ENCODE results near the gene PABPN1L. TPM values are rescaled to one million over a fixed set of nuclear protein-coding genes. Genes with fewer than 3 reads are reported as not detected.
A peak's percentile ranks its signal among the peaks of the same experiment; 100 is the strongest.

Gene PABPN1L
- total and polyA plus RNA-seq, 9 of the 15 experiments (the other 6 are each of a cell fraction or from before 2014, with no cell fraction given), result 0.11 to 0.32 TPM; not detected in 7

DNA sequence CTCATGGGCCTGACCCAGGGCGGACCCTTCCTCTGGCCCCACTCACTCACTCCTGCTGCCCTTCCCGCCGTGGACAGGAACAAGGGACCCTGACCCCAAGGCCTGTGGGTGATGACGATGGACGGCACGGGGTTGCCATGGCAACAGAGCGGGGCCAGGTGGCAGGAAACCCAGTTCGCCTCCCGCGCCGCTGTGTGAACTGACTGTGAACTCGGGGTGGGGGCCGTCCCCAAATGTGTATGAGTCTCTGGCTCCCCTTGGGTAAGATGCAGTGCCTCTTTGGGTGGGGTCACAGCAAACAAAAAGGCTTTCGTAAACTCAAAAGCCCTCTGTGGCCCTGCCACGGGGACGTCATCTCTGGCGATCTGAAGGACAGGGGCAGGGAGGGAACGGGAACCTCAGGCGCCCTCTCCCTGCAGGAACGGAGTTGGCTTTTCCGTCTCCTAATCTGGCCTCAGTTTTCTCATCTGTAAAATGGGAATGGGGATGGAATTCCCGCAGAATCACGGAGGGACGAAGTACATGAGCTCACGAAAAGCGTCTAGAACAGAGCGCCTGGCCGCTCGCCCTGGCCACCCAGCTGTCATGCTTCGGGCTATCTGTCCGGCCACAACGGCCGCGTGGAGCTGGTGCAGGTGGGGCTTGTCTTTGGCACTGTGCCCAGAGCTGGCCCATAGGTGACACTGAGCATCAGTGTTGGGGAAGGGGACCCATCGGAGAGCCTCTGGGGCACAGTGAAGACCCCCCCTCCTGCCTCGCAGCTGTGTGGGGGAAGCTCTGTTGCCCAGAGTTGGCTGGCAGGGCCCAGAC, 44.9 kb upstream of the PABPN1L start:
- Histone ChIP-seq H3K27me3 (ENCODE audit: control insufficient read depth in 2 of 2, insufficient read depth in 2 of 2, low read length in 2 of 2) (no peaks in the 10 kb centered on the region), H3K9ac (ENCODE audit: insufficient read depth in 1 of 2, low read depth in 2 of 2, low read length in 2 of 2) (peak overlapping the region in 1 of 2 experiments; percentile 2; a peak in 1 of 4 replicates), H3K79me2 (ENCODE audit: control insufficient read depth, insufficient read depth, low read length) (peaks cover 94% of the 10 kb centered on the region), H2AFZ (ENCODE audit: low read depth, low read length) (no peak overlapping the region), H3K4me3 (no peak overlapping the region), H3K4me1 (replicated peaks in 1 of 2; ENCODE audit: control insufficient read depth in 2 of 2, insufficient read depth in 2 of 2, low read length in 2 of 2) (peaks cover 0 to 67% of the 10 kb centered on the region in 2 experiments; a peak in 4 of 5 replicates), H3K4me2 (ENCODE audit: insufficient read depth, low read length) (no peak overlapping the region), H4K20me1 (replicated peaks; ENCODE audit: control insufficient read depth, insufficient read depth, low read length) (peaks cover 76% of the 10 kb centered on the region), H3K9me3 (replicated peaks; ENCODE audit: control insufficient read depth, insufficient read depth, low read depth, low read length) (no peaks in the 10 kb centered on the region), H3K27ac (ENCODE audit: extremely low read depth, low read depth, low read length) (no peak overlapping the region), H3K36me3 (ENCODE audit: control insufficient read depth, insufficient read depth, low read length) (peaks cover 75% of the 10 kb centered on the region), H3K9me1 (ENCODE audit: control insufficient read depth, insufficient read depth, low read length) (peaks cover 14% of the 10 kb centered on the region)
- BruUV-seq (replicated peaks), result no TSS peak
- POLR2A ChIA-PET, result no interaction called here
- intact Hi-C loops (cut with micrococcal nuclease), result no loop called here
- in situ Hi-C loops (cut with MboI), result no loop called here
- no peak for FAIRE-seq
- no peak for DNase-seq (ENCODE audit: extremely low read depth in 1 of 4, low spot score in 3 of 4)
- 89% methylated on average over 28 of the region's 36 CpGs for WGBS (ENCODE audit: insufficient coverage, low coverage, missing lambda C conversion rate)
- CTCF ChIA-PET (ENCODE audit: low intra/inter-chr PET ratio), result no interaction called here
- ATAC-seq, result no peak
- TF ChIP-seq ZNF408 (CRISPR knock-in tag; IDR thresholded peaks at IDR 0.05; ENCODE audit: low read depth) (no peak), ZNF79 (CRISPR knock-in tag; IDR thresholded peaks at IDR 0.05; ENCODE audit: low read depth) (no peak), ZNF184 (CRISPR knock-in tag; IDR thresholded peaks at IDR 0.05) (no peak), POLR2A (conservative IDR thresholded peaks at IDR 0.05) (peak; percentile 19; the same call in 1 of the 2 replicates), GATAD2A (IDR thresholded peaks at IDR 0.05) (no peak), CBX1 (IDR thresholded peaks at IDR 0.05; ENCODE audit: low read depth) (0 out of 2 replicates have a peak, but pooled peaks have one; percentile 58), NR1H2 (CRISPR knock-in tag; IDR thresholded peaks at IDR 0.05) (no peak), C11orf30 (IDR thresholded peaks at IDR 0.05; ENCODE audit: low read depth) (no peak), KDM1A (IDR thresholded peaks at IDR 0.05) (peak; percentile 42 to 51; a peak in 2 of 4 replicates), BCOR (IDR thresholded peaks at IDR 0.05) (peak; percentile 90), ZNF197 (CRISPR knock-in tag; IDR thresholded peaks at IDR 0.05; ENCODE audit: low read depth) (no peak)
- TF ChIP-seq, protein P1, sequence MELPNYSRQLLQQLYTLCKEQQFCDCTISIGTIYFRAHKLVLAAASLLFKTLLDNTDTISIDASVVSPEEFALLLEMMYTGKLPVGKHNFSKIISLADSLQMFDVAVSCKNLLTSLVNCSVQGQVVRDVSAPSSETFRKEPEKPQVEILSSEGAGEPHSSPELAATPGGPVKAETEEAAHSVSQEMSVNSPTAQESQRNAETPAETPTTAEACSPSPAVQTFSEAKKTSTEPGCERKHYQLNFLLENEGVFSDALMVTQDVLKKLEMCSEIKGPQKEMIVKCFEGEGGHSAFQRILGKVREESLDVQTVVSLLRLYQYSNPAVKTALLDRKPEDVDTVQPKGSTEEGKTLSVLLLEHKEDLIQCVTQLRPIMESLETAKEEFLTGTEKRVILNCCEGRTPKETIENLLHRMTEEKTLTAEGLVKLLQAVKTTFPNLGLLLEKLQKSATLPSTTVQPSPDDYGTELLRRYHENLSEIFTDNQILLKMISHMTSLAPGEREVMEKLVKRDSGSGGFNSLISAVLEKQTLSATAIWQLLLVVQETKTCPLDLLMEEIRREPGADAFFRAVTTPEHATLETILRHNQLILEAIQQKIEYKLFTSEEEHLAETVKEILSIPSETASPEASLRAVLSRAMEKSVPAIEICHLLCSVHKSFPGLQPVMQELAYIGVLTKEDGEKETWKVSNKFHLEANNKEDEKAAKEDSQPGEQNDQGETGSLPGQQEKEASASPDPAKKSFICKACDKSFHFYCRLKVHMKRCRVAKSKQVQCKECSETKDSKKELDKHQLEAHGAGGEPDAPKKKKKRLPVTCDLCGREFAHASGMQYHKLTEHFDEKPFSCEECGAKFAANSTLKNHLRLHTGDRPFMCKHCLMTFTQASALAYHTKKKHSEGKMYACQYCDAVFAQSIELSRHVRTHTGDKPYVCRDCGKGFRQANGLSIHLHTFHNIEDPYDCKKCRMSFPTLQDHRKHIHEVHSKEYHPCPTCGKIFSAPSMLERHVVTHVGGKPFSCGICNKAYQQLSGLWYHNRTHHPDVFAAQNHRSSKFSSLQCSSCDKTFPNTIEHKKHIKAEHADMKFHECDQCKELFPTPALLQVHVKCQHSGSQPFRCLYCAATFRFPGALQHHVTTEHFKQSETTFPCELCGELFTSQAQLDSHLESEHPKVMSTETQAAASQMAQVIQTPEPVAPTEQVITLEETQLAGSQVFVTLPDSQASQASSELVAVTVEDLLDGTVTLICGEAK (IDR thresholded peaks at IDR 0.05), result no peak
- TF ChIP-seq, protein P1 (CRISPR knock-in tag; IDR thresholded peaks at IDR 0.05), result no peak
- TF ChIP-seq, protein P2, sequence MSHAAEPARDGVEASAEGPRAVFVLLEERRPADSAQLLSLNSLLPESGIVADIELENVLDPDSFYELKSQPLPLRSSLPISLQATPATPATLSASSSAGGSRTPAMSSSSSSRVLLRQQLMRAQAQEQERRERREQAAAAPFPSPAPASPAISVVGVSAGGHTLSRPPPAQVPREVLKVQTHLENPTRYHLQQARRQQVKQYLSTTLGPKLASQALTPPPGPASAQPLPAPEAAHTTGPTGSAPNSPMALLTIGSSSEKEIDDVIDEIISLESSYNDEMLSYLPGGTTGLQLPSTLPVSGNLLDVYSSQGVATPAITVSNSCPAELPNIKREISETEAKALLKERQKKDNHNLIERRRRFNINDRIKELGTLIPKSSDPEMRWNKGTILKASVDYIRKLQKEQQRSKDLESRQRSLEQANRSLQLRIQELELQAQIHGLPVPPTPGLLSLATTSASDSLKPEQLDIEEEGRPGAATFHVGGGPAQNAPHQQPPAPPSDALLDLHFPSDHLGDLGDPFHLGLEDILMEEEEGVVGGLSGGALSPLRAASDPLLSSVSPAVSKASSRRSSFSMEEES (CRISPR knock-in tag; IDR thresholded peaks at IDR 0.05), result no peak

All from K562 (cell line).